ENCODE data around the gene ADGRF1. TPM values are rescaled to one million over a fixed set of nuclear protein-coding genes. Genes with fewer than 3 reads are reported as not detected.

The ADGRF1 gene
- total and polyA plus RNA-seq, 8 donors: 0.08 to 1.7 (median 0.45) TPM

- intact Hi-C loops (cut with DNase I): no loop called here
- DNase-seq (no peak), ATAC-seq (no peak), FAIRE-seq (no peak)
- 50 to 55% methylated on average over 4 of the region's 4 CpGs for WGBS, 2 donors
- no peak for TF ChIP-seq CTCF (IDR thresholded peaks at IDR 0.05)
- Histone ChIP-seq H3K4me1 (no peaks in the 10 kb centered on the region), H3K36me3 (no peaks in the 10 kb centered on the region), H3K9me3 (no peaks in the 10 kb centered on the region), H3K27me3 (no peaks in the 10 kb centered on the region), H3K27ac (no peak overlapping the region), H3K4me3 (no peak overlapping the region)
Observed at GRCh38 chr6:46979206-46979605, 62.9 kb downstream of the ADGRF1 start.

GRCh38 chr6:46974786-46975185 is 67.3 kb downstream of the ADGRF1 start:
- 75 to 83% methylated on average over 1 of the region's 1 CpG for WGBS, 2 donors
- Histone ChIP-seq H3K4me3 (no peak overlapping the region), H3K36me3 (no peaks in the 10 kb centered on the region), H3K9me3 (no peaks in the 10 kb centered on the region), H3K27ac (no peak overlapping the region), H3K27me3 (no peaks in the 10 kb centered on the region), H3K4me1 (peaks cover 0 to 3% (median 0%) of the 10 kb centered on the region in 3 donors)
- TF ChIP-seq CTCF (IDR thresholded peaks at IDR 0.05): no peak
- FAIRE-seq (no peak), DNase-seq (no peak), ATAC-seq (no peak)
- intact Hi-C loops (cut with DNase I): no loop called here

- FAIRE-seq (no peak), ATAC-seq (peak in 3 of 4 donors; percentile 13 to 46 (median 34)), DNase-seq (no peak)
- Histone ChIP-seq H3K9me3 (no peaks in the 10 kb centered on the region), H3K27me3 (no peaks in the 10 kb centered on the region), H3K4me3 (no peak overlapping the region), H3K36me3 (no peaks in the 10 kb centered on the region), H3K27ac (peak overlapping the region in 1 of 4 donors; percentile 12), H3K4me1 (peaks cover 0 to 3% (median 0%) of the 10 kb centered on the region in 3 donors)
- no peak for TF ChIP-seq CTCF (IDR thresholded peaks at IDR 0.05)
- WGBS, 2 donors: 11 to 12% methylated on average over 2 of the region's 2 CpGs
- intact Hi-C loops (cut with DNase I): no loop called here
Observed at GRCh38 chr6:46973029-46973428, 69.1 kb downstream of the ADGRF1 start.

GRCh38 chr6:46972531-46972930 is 69.6 kb downstream of the ADGRF1 start:
- ATAC-seq: no peak
- peak overlapping the region in 1 of 4 donors; percentile 12 for H3K27ac ChIP-seq
- WGBS, 2 donors: 4 to 9% methylated on average over 1 of the region's 1 CpG
- H3K36me3 ChIP-seq: no peaks in the 10 kb centered on the region
- FAIRE-seq: no peak
- H3K4me1 ChIP-seq: peaks cover 0 to 3% (median 0%) of the 10 kb centered on the region in 3 donors
- intact Hi-C loops (cut with DNase I): no loop called here
- H3K27me3 ChIP-seq: no peaks in the 10 kb centered on the region
- no peak for TF ChIP-seq CTCF (IDR thresholded peaks at IDR 0.05)
- H3K9me3 ChIP-seq: no peaks in the 10 kb centered on the region
- no peak for DNase-seq
- no peak overlapping the region for H3K4me3 ChIP-seq

GRCh38 chr6:46969206-46969605 is 72.9 kb downstream of the ADGRF1 start:
- TF ChIP-seq CTCF (IDR thresholded peaks at IDR 0.05): no peak
- intact Hi-C loops (cut with DNase I): no loop called here
- Histone ChIP-seq H3K9me3 (no peaks in the 10 kb centered on the region), H3K27ac (no peak overlapping the region), H3K4me1 (peaks cover 0 to 3% (median 0%) of the 10 kb centered on the region in 3 donors), H3K36me3 (no peaks in the 10 kb centered on the region), H3K27me3 (no peaks in the 10 kb centered on the region), H3K4me3 (no peak overlapping the region)
- no peak for DNase-seq
- FAIRE-seq: no peak
- 47 to 56% methylated on average over 1 of the region's 1 CpG for WGBS, 2 donors
- no peak for ATAC-seq

Data from pancreas (tissue), 10 donors.